GM10266 (cell line): ENCODE data around the gene XRCC5.
"Not testable (repeated sequence)": the region's sequence is repeated elsewhere in the genome, so short reads cannot be mapped to it uniquely, and the experiment has no call there.

Source experiments
- DNase-seq: peaks from one replicate; pipeline ENCODE4 v3.0.0; 2012; ENCODE audit errors: extremely low spot score
- TF ChIP-seq, protein P1 (sequence below): IDR thresholded peaks from 2 replicates; pipeline ENCODE4 v1.5.1; 2012; ENCODE audit warnings: mild to moderate bottlenecking, low read depth; ENCODE audit not compliant: control insufficient read depth, insufficient read depth; ENCODE audit errors: missing control alignments

Gene XRCC5

DNA sequence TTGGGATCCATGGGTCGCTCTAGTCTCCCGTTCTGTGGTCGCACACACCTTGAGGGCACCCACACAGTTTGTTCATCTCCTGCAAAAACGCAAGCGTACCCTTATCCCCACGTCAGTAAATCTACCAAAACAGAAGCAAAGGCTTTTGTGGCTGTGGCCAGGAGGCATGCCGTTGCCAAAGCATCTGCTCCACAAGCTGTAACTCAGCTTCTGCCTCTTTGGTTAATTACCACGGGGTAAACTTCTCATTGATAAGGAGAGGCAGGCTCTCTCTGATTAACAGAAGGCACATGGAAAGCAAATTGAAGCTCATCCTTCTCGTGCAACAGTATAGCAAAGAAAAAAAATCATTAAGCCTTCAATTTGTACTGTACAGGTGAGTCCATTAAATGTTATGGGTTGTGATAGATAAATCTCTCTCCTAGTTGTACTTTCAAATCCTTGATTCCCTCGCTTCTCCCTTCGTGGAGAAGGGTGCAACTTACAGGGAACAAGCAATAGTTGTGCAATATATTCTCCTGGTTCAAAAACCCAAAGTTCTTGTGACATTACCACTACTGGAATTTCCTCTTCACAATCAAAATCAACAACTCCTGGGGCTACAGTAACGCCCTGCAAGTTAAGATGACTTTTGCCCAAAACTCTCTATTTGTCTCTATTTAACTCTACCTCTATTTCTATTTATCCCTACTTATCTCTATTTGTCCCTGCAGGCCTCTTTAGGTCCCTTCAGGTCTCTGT lies 37.9 kb upstream of the XRCC5 start:
- TF ChIP-seq, protein P1, sequence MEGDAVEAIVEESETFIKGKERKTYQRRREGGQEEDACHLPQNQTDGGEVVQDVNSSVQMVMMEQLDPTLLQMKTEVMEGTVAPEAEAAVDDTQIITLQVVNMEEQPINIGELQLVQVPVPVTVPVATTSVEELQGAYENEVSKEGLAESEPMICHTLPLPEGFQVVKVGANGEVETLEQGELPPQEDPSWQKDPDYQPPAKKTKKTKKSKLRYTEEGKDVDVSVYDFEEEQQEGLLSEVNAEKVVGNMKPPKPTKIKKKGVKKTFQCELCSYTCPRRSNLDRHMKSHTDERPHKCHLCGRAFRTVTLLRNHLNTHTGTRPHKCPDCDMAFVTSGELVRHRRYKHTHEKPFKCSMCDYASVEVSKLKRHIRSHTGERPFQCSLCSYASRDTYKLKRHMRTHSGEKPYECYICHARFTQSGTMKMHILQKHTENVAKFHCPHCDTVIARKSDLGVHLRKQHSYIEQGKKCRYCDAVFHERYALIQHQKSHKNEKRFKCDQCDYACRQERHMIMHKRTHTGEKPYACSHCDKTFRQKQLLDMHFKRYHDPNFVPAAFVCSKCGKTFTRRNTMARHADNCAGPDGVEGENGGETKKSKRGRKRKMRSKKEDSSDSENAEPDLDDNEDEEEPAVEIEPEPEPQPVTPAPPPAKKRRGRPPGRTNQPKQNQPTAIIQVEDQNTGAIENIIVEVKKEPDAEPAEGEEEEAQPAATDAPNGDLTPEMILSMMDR, result no peak
- no peak for DNase-seq

DNA sequence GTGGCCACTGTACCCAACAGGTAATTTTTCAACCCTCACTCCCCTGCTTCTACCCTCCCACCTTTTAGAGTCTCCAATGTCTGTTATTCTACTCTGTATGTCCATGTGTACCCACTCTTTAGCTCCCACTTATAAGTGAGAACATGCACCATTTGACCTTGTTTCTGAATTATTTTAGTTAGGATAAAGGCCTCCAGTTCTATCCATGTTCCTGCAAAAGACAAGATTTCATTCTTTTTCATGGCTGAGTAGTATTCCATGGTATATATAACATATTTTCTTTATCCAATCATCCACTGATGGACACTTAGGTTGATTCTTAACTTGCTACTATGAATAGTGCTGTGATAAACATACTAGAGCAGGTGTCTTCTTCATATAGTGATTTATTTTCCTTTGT lies 36.7 kb upstream of the XRCC5 start:
- no peak for DNase-seq
- TF ChIP-seq, protein P1, result no peak

DNA sequence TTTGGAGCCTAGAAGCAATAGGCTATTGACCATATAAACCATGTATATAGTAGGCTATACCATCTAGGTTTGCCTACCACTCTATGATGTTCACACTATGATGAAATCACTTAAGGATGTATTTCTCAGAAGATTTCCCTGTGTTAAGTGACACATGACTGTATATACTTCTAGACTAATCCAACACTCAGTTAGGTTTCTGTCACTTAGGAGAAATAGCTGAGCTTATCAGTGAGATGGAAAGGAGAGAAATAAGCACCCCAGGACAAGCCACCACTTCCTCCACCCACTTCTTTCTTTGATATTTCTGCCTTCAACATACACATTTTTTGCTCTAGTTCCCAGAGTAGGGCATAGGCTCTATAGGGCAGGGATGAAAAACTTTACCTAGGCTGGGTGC lies 35.4 kb upstream of the XRCC5 start:
- TF ChIP-seq, protein P1, result no peak
- DNase-seq, result no peak

DNA sequence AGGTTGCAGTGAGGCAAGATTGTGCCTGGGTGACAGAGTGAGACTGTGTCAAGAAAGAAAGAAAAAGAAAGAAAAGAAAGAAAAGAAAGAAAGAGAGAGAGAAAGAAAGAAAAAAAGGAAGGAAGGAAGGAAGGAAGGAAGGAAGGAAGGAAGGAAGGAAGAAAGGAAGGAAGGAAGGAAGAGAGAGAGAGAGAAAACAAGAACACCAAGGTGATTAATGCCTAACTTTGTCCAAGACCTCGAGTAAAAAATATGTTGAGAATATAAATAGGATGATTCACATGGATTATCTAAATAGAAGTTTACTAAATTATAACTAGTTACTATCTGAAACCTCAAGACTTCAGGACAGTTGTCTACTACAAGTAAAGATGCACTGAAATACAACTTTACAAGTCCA lies 34.8 kb upstream of the XRCC5 start:
- TF ChIP-seq, protein P1, result no peak
- no peak for DNase-seq

DNA sequence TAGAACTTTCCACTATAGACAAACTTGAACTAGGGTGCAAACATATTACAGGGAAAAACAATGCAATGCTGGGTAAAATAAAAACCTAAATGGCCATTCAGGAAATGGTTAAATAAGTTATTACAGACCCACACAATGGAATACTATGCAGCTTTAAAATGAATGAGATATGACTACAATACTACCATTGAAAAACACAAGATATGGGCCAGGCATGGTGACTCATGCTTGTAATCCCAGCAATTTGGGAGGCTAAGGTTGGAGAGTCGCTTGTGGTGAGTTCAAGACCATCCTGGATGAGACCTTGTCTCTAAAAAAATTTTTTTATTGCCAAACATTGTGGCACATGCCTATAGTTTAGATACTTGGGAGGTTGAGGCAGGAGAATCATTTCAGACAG lies 34.4 kb upstream of the XRCC5 start:
- TF ChIP-seq, protein P1, result no peak
- no peak for DNase-seq

DNA sequence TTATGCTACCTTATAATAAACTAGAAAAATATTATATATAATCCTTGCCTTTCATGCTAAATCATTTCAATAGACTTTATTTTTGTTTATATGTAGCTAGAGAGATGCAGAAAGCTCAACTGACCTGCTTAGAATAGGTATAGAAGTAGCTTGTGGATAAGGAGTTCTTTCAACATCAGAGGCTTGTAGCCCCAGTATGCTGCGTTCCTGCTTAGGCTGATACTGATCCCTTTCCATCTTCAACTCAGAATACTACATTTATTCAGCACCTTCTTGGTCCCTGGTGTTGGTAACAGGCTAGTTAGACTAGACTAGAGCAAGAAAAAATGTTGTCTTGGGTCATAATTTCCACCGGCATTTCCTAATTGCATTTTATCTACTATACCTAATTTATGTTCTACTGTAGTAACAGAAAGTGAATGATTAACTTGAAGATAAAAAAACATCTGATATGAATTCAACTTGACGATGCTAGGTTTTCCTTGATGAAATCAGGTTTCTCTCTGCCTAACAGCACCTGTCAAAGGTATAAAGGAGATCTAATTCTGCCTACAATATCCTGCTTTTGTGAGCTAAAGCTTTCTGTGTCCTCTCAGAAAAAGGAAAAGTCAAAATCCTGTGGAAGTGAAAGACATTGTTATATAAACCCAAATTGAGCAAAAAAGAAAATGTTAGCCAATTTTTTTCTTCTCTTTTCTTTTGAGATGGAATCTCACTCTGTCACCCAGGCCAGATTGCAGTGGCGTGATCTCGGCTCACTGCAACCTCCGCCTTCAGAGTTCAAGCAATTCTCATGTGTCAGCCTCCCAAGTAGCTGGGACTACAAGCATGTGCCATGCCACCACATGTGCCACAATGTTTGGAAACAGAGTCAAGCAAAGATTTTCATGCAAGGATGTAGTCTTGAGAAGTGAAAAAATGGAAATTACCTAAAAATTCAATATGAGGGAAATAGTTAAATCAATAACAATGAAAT lies 33.4 kb upstream of the XRCC5 start:
- DNase-seq, result no peak
- TF ChIP-seq, protein P1, result no peak

DNA sequence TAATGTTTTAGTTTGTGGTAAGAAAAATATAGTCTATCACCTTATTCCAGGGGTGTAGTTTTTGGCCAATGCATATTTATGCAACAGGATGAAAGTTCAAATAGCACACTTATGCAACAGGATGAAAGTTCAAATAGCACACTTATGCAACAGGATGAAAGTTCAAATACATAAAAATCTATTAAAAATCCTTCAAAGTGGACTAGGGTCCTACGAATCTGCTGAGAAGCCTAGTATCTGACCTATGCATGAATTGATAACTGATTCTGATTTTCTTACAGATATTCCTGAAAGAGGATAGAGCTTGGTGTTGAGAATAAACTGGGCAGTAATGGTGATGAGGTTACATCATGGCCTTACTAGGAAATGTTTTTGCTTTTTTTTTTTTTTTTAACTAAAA lies 30.4 kb upstream of the XRCC5 start:
- DNase-seq, result no peak
- TF ChIP-seq, protein P1, result no peak

DNA sequence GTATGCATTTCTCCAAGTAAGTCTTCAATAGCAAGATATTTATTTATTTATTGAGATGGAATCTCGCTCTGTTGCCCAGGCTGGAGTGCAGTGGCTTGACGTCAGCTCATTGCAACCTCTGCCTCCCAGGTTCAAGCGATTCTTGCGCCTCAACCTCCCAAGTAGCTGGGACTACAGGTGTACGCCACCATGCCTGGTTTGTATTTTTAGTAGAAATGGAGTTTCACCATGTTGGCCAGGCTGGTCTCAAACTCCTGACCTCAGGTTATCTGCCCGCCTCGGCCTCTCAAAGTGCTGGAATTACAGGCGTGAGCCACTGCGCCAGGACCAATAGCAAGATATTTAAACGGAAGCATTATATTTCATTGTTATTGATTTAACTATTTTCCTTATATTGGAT lies 29.1 kb upstream of the XRCC5 start:
- DNase-seq, result not testable (repeated sequence)
